D721Med (cell line): ENCODE results near the gene FUT7.

Experiments
- DNase-seq: peaks from one replicate; pipeline ENCODE4 v3.0.0; 2011; ENCODE audit warnings: low spot score; ENCODE audit not compliant: insufficient read length
- FAIRE-seq: peaks from 2 replicates; lab custom pipeline; 2011; peaks lifted over from hg19 to GRCh38; lab: Jason Lieb, UNC
- CTCF ChIP-seq: IDR thresholded peaks from 2 replicates; pipeline ENCODE4 v1.5.1; 2012; ENCODE audit warnings: mild to moderate bottlenecking, control low read depth; ENCODE audit not compliant: insufficient read depth; ENCODE audit errors: missing control alignments

FUT7 gene

GRCh38 chr9:137031904-137032640 lies at the start of gene FUT7:
TSS of gene FUT7 (minus strand) at chr9:137032088. CDS start at chr9:137031991, 97 bp downstream.
- DNase-seq (no peak), FAIRE-seq (no peak)
- TF ChIP-seq CTCF, result no peak

- TF ChIP-seq CTCF, result no peak
- no peak for DNase-seq
- no peak for FAIRE-seq
Observed at GRCh38 chr9:137080260-137081122, 48.6 kb upstream of the FUT7 start.

GRCh38 chr9:137079401-137079787 lies 47.5 kb upstream of the FUT7 start:
- no peak for TF ChIP-seq CTCF
- FAIRE-seq (no peak), DNase-seq (no peak)

- no peak for FAIRE-seq
- DNase-seq, result no peak
- no peak for TF ChIP-seq CTCF
Observed at GRCh38 chr9:137078701-137079400, 47.0 kb upstream of the FUT7 start.

- no peak for DNase-seq
- no peak for FAIRE-seq
Observed at GRCh38 chr9:137077758-137078693, 46.1 kb upstream of the FUT7 start.

More at GRCh38 chr9:137077758-137078693, 46.1 kb upstream of the FUT7 start:
- no peak for TF ChIP-seq CTCF
